Measurements from ENCODE around the gene TRIM8. TPM values are rescaled to one million over a fixed set of nuclear protein-coding genes. Genes with fewer than 3 reads are reported as not detected.
"Not testable (repeated sequence)": the region's sequence is repeated elsewhere in the genome, so short reads cannot be mapped to it uniquely, and the experiment has no call there.

The TRIM8 gene
- total RNA-seq, 2 donors from 2014 or later = 63.6 to 73.0 TPM

DNA sequence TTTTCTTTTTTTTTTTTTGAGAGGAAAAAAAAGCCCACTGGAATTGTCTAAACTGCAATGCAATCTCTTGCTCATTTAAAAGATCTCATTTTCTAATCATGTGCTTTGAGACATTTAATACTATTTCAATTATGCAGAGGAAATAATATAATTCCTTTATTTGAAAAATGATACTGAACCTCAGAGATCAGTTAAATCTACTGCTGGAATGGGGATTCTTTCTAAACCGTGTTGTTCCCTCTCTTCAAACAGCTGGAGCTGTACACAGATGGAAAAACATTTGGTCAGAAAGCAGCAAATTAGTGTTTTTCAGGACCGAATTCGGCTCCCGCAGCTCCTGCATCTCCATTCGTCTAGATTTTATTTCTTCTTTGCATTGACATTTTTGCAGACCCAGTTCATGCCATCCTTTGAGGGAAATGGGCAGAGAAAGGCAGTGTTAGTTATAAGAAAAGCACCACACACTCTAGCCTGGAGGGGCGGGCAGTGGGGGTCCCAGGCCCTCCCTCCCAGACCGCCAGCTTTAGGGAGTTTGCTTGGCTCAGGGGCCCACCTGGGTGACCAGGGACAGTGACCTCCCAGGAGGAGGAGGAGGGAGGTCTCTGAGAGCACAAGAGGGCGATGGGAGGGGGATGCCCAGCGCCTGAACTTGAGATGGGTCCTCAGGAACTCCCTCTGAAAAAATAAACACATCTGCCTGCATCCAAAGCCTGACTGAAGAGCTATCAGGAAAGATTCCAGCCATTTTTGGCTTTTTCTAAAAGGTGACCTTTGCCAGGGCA is 32.4 kb downstream of the TRIM8 start:
- H3K9me3 ChIP-seq (ENCODE audit: control insufficient read depth, low read length, poor library complexity, severe bottlenecking) = no peaks in the 10 kb centered on the region
- Mint-ChIP-seq H3K27ac (peak overlapping the region; percentile 95), H3K4me3 (no peak overlapping the region), H3K4me1 (peaks cover 35% of the 10 kb centered on the region), H3K36me3 (ENCODE audit: low read depth) (no peaks in the 10 kb centered on the region), H3K27me3 (no peaks in the 10 kb centered on the region)
- no peak for ATAC-seq
- no peak for DNase-seq

DNA sequence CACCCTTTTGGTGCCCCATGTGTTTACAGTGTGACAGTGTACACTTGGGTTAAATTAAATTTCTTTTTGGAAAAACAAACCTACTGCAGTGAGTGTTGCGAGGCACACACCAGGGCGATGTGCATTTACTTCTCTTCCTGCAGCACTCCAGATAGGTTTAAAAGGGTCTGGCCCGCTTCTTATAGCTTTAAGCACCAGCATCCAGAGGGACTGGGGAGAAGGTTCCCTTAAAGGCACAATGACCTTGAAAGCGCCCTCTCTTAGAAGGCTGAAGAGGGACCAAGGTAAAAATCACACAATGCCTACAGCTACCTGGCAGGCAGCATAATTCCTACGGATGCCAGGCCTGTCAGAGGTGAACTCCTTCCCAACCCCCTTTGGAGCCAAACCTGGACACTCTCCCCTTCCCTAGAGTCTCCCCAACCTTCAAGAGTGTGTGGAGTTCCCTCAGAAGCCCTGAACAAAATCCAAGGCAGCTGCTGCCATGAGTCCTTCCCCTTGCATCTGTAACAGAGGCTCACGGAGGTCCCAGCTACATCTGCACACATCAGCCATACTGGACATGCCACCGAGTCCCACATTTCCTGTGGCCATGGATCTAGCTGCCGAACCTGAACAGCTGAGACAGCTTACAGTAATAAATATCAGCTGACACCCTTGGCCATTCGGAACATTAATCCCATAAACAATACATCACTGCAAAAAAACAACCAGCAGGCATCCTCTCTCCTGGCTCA is 33.2 kb downstream of the TRIM8 start:
- no peak overlapping the region for H3K4me3 Mint-ChIP-seq
- no peaks in the 10 kb centered on the region for H3K36me3 Mint-ChIP-seq (ENCODE audit: low read depth)
- no peak for DNase-seq
- peak overlapping the region; percentile 95 for H3K27ac Mint-ChIP-seq
- peaks cover 40% of the 10 kb centered on the region for H3K4me1 Mint-ChIP-seq
- ATAC-seq = no peak
- no peaks in the 10 kb centered on the region for H3K27me3 Mint-ChIP-seq
- no peaks in the 10 kb centered on the region for H3K9me3 ChIP-seq (ENCODE audit: control insufficient read depth, low read length, poor library complexity, severe bottlenecking)

DNA sequence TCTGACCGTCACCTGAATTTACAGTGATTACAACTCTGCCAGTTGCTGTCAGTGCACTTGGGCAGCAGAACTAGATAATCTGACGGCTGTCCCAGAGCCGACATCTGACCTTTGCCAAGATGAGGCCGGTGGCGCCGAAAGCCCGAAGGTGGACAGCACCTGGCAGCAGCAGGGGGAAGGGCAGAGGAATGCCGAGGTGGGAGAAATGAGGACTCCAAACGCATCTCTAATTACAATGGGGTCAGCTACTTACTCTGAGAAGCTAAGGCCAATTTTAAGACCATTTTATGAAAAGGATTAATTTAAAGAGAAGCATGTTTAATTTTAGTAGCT is 33.8 kb downstream of the TRIM8 start:
- DNase-seq (no peak), ATAC-seq (no peak)
- Mint-ChIP-seq H3K4me1 (peaks cover 37% of the 10 kb centered on the region), H3K27me3 (no peaks in the 10 kb centered on the region), H3K27ac (no peak overlapping the region), H3K36me3 (ENCODE audit: low read depth) (no peaks in the 10 kb centered on the region), H3K4me3 (no peak overlapping the region)
- H3K9me3 ChIP-seq (ENCODE audit: control insufficient read depth, low read length, poor library complexity, severe bottlenecking) = no peaks in the 10 kb centered on the region

DNA sequence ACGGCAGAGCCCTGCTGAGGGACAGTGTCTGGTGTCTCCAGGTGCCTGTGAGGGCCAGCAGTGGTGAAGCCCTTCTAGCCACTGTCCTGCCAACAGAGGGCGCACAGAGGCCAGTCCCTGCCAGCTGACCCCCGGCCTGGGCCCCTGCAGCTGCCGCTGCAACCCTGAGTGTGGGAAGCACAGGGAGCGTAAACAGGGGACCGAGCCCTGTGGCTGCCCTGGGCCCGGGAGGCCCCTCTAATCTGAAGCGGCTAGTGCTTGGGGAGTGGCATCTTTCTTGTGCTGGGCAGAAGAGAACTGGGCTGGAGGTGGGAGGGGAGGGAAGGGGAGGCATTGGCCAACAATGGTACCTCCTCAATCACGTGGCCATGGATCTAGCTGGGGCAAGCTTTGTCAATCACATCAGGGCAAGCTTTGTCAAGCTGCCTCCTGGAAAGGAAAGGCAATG is 34.6 kb downstream of the TRIM8 start:
- Mint-ChIP-seq H3K27ac (no peak overlapping the region), H3K36me3 (ENCODE audit: low read depth) (no peaks in the 10 kb centered on the region), H3K4me1 (peaks cover 32% of the 10 kb centered on the region), H3K4me3 (no peak overlapping the region), H3K27me3 (no peaks in the 10 kb centered on the region)
- ATAC-seq (no peak), DNase-seq (no peak)
- no peaks in the 10 kb centered on the region for H3K9me3 ChIP-seq (ENCODE audit: control insufficient read depth, low read length, poor library complexity, severe bottlenecking)

DNA sequence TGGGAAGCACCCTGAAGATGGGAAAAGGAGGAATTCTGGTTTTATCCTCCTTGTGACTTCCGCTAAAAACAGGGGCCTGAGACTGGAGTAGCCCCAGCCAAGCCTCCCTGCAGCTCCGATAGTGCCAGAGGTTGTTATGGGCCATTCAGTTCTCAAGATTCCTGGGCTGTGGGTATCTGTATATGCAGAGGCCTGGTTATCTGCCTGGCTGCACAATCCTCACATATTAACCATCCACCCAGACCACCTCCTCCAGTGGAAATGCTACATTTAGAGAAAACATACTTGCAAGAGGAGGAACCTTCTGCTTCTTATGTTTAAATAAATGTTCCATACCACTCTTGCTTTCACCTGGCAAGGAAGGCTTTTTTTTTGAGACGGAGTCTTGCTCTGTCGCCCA is 35.3 kb downstream of the TRIM8 start:
- H3K4me1 Mint-ChIP-seq = peaks cover 27% of the 10 kb centered on the region
- ATAC-seq (no peak), DNase-seq (no peak)
- H3K4me3 Mint-ChIP-seq = no peak overlapping the region
- no peaks in the 10 kb centered on the region for H3K27me3 Mint-ChIP-seq
- H3K36me3 Mint-ChIP-seq (ENCODE audit: low read depth) = no peaks in the 10 kb centered on the region
- no peaks in the 10 kb centered on the region for H3K9me3 ChIP-seq (ENCODE audit: control insufficient read depth, low read length, poor library complexity, severe bottlenecking)
- H3K27ac Mint-ChIP-seq = no peak overlapping the region

DNA sequence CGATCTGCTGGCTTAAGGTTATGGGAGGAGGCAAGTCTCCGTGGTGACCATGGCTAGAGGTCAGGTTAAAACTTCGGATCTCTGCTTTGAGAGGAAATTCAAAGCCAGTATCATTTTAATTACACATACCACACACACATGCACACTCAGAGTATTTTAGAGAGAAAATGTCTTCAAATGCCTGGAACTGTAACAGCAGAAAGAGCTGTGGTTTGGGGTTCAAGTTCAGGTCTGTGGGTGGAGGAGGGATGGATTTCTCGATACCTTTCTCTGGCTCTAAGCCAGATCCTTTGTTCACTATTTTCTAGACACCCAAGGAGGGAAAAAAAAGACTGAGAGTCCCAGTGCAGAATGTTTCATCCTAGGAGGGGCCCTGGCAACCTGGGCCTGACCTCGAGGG is 37.4 kb downstream of the TRIM8 start:
- Mint-ChIP-seq H3K4me3 (no peak overlapping the region), H3K36me3 (ENCODE audit: low read depth) (no peaks in the 10 kb centered on the region), H3K4me1 (peaks cover 14% of the 10 kb centered on the region), H3K27me3 (no peaks in the 10 kb centered on the region), H3K27ac (peak overlapping the region; percentile 19)
- no peaks in the 10 kb centered on the region for H3K9me3 ChIP-seq (ENCODE audit: control insufficient read depth, low read length, poor library complexity, severe bottlenecking)
- ATAC-seq = no peak
- no peak for DNase-seq

DNA sequence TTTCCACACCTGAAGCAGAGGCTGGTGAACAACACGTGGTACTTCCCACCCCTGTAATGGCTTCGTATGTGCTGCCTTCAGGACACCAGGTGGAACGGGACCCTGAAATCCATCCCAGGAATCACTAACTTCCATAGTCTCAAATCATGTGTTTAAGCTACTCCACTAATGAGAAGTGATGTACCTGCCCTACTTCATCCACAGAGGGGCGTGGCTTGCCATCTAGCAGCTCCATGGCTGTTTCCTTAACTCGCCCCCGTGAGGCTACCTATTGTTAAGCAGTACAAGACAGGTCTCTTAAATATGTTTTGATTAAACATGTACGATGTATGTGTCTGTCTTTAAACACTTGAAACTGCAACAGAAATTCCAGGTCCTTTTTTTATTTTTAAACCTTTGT is 38.1 kb downstream of the TRIM8 start:
- ATAC-seq (peak; percentile 56), DNase-seq (no peak)
- Mint-ChIP-seq H3K4me3 (no peak overlapping the region), H3K36me3 (ENCODE audit: low read depth) (no peaks in the 10 kb centered on the region), H3K4me1 (peaks cover 14% of the 10 kb centered on the region), H3K27ac (no peak overlapping the region), H3K27me3 (no peaks in the 10 kb centered on the region)
- H3K9me3 ChIP-seq (ENCODE audit: control insufficient read depth, low read length, poor library complexity, severe bottlenecking) = no peaks in the 10 kb centered on the region

DNA sequence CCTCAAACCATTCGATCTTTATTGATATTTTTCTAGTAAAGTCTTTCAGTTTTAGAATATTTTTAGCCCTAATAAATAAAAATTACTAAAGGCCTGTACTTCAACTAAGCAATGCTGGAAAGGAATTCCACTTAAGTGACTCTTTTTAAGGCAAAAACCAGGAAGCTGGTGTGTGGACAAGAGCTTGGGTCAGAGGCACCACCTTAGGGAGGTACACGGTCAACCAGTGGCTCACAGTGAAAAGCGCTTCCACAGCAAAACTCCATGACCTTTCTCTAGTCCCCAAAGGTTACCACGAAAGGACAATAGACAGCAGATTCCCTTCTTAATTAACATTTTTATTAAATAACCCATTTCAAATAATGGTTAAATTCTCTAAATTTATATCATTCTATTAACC is 38.7 kb downstream of the TRIM8 start:
- Mint-ChIP-seq H3K27ac (peak overlapping the region; percentile 53), H3K27me3 (no peaks in the 10 kb centered on the region), H3K4me3 (no peak overlapping the region), H3K4me1 (peaks cover 14% of the 10 kb centered on the region), H3K36me3 (ENCODE audit: low read depth) (no peaks in the 10 kb centered on the region)
- no peak for DNase-seq
- H3K9me3 ChIP-seq (ENCODE audit: control insufficient read depth, low read length, poor library complexity, severe bottlenecking) = no peaks in the 10 kb centered on the region
- no peak for ATAC-seq

DNA sequence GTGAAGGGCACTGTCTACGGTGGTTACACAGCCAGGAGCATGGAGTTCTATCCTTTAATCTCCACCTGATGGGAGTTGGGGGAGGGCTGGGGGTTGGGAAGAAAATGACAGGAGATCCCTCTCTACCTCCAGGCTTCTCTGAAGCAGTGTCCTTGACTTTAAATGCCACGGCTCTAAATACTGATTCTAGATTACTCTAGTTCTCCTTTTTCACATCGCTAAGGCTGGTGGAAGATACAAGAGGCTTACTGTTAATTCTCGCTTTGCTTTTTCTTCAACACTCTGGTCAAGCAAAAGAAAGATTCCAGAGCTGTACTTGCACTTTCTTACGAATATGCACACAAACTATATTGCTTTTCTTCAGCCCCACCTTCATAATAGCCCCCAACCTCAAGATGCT is 39.5 kb downstream of the TRIM8 start:
- Mint-ChIP-seq H3K27ac (peak overlapping the region; percentile 53), H3K36me3 (ENCODE audit: low read depth) (no peaks in the 10 kb centered on the region)
- no peak for ATAC-seq

DNA sequence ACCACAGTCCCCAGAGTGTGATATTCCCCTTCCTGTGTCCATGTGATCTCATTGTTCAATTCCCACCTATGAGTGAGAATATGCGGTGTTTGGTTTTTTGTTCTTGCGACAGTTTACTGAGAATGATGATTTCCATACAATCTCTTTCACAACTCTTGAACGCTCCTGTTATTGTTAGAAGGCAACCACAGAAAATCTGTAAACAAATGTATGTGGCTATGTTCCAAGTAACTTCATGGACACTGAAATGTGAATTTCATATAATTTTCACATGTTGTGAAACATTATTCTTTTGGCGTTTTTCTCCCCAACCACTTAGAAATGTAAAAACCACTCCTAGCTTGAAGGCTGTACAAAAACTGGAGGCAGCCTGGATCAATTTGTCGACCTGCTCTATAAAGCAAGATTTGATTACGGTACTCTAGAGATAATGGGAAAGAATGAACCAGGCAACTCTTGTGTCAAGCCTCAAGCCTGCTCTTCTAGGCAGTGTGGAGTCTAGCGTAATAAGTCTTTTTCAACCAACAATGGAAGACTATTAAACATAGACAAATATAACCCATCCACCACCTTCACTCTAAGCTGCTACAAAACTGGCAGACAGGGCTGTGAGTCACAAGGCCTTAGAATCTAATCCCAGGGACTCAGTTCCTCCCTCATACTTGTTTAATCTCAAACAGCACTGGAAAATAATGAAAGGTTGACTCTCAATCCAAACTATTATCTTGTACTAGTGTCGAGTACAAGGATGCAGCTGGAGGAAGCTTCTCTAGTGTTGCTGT is 47.2 kb downstream of the TRIM8 start:
- no peaks in the 10 kb centered on the region for H3K9me3 ChIP-seq (ENCODE audit: control insufficient read depth, low read length, poor library complexity, severe bottlenecking)
- H3K27ac Mint-ChIP-seq = no peak overlapping the region
- H3K4me3 Mint-ChIP-seq = no peak overlapping the region
- ATAC-seq (no peak), DNase-seq (no peak)
- H3K4me1 Mint-ChIP-seq = peaks cover under 1% of the 10 kb centered on the region
- H3K36me3 Mint-ChIP-seq (ENCODE audit: low read depth) = peaks cover under 1% of the 10 kb centered on the region
- no peaks in the 10 kb centered on the region for H3K27me3 Mint-ChIP-seq

More for the DNA sequence above, 39.5 kb downstream of the TRIM8 start:
- Mint-ChIP-seq H3K27me3 (no peaks in the 10 kb centered on the region), H3K4me1 (peaks cover 10% of the 10 kb centered on the region), H3K4me3 (no peak overlapping the region)
- DNase-seq = no peak
- H3K9me3 ChIP-seq (ENCODE audit: control insufficient read depth, low read length, poor library complexity, severe bottlenecking) = no peaks in the 10 kb centered on the region

DNA sequence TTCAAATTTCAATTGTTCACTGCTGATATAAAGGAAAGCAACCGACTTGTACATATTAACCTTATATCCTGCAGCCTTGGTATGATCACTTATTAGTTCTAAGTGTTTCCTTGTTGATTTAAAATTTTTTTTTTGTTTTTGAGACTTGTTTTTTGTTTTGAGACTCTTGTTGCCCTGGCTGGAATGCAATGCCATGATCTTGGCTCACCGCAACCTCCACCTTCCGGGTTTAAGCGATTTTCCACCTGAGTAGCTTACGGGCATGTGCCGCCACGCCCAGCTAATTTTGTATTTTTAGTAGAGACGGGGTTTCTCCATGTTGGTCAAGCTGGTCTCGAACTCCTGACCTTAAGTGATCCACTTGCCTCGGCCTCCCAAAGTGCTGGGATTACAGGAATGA is 51.1 kb downstream of the TRIM8 start:
- H3K27ac Mint-ChIP-seq; H3K36me3 Mint-ChIP-seq (ENCODE audit: low read depth); DNase-seq; H3K4me3 Mint-ChIP-seq; H3K9me3 ChIP-seq (ENCODE audit: control insufficient read depth, low read length, poor library complexity, severe bottlenecking); H3K4me1 Mint-ChIP-seq; ATAC-seq; H3K27me3 Mint-ChIP-seq: not testable (repeated sequence)

DNA sequence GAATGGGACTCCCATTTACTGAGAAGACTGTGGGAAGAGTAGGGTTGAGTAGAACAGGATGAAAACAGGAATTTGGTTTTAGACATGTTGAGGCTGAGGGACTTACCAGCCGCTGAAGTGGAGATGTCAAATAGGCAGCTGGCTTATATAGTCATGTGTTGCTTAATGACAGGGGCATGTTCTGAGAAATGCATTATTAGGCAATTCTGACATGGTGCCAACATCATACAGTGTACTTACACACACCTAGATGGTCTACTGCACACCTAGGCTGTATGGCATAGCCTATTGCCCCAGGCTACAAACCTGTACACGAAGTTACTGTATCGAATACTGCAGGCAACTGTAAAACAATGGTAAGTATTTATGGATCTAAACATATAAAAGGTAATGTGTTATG is 52.5 kb downstream of the TRIM8 start:
- Mint-ChIP-seq H3K4me3 (no peak overlapping the region), H3K4me1 (peaks cover 8% of the 10 kb centered on the region), H3K27me3 (no peaks in the 10 kb centered on the region), H3K27ac (peak overlapping the region; percentile 79), H3K36me3 (ENCODE audit: low read depth) (peaks cover 8% of the 10 kb centered on the region)
- DNase-seq (no peak), ATAC-seq (no peak)
- H3K9me3 ChIP-seq (ENCODE audit: control insufficient read depth, low read length, poor library complexity, severe bottlenecking) = no peaks in the 10 kb centered on the region

DNA sequence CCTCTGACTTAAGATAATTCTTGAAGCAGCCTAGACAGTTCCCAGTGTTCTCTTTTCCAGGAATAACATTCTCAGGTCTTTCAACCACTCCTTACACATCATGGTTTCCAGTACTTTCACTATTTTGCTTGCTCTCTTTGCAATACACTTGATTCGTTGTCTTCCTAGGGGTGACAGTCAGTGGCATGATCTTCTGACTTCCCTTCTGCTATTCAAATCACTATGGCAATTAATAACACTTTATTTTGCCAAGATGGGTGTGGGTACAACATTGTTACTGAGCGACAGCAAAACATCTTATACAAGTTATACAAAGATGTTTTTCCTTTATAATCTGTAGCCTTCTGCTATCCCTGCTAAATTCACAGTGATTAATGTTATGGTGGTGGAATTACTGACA is 54.6 kb downstream of the TRIM8 start:
- no peak overlapping the region for H3K4me3 Mint-ChIP-seq
- peak overlapping the region; percentile 39 for H3K27ac Mint-ChIP-seq
- H3K36me3 Mint-ChIP-seq (ENCODE audit: low read depth) = peaks cover 8% of the 10 kb centered on the region
- DNase-seq (no peak), ATAC-seq (no peak)
- peaks cover 8% of the 10 kb centered on the region for H3K4me1 Mint-ChIP-seq
- no peaks in the 10 kb centered on the region for H3K9me3 ChIP-seq (ENCODE audit: control insufficient read depth, low read length, poor library complexity, severe bottlenecking)
- no peaks in the 10 kb centered on the region for H3K27me3 Mint-ChIP-seq

All from T-helper 17 cell (primary cell).